Activated effector memory CD4-positive, alpha-beta T cell treated with anti-CD3 and anti-CD28 coated beads, Interleukin-2, amount 50 U/mL, for 16 hours (primary cell): ENCODE results near the gene AGPAT2.

ENCODE experiments used
- DNase-seq: peaks from one replicate; pipeline ENCODE4 v3.0.0-alpha.2; 2020

AGPAT2 gene

DNA sequence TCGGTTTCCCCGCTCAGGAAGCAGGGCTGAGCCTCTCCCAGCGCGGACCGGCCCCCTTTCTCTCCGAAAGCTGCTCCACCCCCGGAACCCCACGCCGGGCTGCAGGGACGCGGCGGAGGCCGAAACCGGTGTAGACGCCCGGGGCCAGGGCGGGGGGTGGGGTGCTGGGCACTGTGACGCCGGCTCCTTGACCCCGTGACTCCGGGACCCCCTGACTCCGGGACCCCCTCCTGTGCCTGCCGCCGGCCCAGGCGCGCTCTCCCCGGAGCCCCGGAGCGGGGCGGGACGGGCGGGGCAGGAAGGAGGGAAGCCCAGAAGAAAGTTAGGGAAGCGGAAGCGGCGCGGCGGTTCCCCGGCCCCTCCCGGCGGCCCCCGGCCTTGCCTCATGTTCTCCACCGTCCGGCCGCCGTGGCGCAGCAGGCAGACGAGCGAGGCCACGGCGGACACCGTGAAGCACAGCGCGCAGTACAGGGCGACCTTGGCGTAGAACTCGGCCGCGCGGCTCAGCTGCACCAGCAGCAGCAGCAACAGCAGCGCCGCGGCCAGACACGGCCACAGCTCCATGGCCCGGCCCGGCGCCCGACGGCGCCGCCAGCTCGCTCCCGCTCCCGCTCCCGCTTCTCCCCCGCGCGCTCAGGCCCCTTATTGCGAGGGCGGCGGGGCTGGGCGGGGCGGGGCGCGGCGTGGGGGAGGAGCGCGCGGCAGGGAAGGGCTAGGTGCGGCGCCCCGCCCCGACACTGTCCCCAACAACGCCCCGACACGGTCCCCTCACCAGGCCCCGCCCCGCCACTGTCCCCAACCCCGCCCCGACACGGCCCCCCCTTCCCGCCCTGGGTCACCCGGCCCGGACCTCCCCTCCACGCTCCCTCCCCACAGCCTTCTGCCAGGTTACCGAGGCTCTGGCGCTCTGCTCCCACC lies at the start of gene AGPAT2:
Gene AGPAT2 (minus strand): TSS at position 664 of the 918 bp plus-strand sequence. CDS start 100 bp downstream, at position 564.
- DNase-seq: peak; percentile 85

DNA sequence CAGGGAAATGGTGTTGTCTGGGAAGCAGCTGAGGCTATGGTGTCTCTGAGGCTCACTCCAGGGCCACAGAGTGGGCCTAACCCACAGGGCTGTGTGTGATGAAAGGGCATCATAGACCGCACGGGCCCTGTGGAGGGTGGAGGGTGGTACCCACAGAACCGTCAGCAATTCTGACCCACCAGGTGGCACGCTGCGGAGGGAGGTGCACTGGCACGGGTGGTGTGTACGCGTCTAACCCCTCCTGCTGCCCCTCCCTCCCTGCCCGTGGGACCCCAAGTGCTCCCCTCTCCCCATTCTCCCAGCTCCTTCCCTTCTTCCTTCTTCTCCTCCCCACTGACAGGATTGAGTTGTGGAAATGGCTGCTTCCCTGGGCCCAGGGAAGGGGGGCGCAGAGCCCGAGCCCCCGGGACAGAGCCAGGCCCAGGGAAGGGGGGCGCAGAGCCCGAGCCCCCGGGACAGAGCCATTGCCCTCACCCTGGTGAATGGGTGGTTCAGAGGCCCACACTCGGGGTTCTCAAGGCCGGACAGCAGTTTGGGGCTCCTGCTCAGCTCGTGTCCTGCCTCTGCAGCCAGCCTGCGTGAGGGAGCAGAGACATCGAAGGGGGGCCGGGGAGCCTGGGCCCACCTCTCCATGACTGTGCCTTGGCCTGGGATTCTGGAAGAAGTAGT lies 48.7 kb upstream of the AGPAT2 start:
- DNase-seq: no peak

DNA sequence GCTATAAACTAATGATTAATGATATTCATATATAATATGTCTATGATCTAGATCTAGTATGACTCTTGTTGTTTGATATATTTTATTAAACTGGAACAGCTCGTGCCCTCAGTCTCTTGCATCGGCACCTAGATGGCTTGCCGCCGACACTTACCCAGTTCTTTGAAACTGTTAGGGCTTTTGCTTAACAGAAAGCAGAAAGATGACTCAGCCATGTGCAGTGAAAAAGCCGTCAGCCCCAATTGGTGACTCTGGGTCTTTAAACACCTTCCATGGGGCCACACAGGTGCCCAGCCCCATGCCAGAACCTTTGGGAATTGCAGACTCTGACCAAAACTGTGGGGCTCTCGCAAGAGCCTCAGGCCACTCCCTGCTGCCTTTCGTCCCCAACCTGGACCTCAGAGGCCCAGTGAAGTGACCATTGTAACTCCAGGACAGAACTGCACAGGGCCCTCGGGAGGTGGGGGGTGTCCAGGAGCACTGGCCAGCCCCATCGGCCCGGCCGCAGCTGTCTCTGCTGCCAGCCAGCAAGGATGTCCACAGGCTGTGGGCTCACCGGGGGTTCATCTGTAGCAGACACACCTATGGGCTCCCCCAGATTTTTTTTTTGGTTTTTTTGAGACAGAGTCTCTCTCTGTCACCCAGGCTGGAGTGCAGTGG lies 47.7 kb upstream of the AGPAT2 start:
- DNase-seq: no peak

DNA sequence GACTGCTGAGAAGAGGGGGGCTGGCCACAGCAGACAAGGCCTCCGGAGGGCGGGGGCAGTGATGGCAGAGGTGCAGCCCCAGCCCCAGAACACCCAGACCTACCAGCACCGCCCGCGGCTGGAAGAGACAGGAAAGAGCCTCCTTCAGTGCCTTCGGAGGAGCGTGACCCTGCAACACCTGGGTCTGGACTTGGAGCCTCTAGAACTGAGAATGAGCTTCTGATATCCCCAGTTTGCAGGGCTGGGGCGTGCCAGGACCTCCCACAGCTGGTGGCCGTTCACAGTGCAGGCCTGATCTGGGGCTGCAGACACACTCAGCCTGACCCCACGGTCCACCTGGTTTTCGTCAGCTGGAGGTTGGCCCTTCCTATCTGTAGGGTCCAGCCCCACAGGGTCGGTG lies 46.4 kb upstream of the AGPAT2 start:
- DNase-seq: no peak

DNA sequence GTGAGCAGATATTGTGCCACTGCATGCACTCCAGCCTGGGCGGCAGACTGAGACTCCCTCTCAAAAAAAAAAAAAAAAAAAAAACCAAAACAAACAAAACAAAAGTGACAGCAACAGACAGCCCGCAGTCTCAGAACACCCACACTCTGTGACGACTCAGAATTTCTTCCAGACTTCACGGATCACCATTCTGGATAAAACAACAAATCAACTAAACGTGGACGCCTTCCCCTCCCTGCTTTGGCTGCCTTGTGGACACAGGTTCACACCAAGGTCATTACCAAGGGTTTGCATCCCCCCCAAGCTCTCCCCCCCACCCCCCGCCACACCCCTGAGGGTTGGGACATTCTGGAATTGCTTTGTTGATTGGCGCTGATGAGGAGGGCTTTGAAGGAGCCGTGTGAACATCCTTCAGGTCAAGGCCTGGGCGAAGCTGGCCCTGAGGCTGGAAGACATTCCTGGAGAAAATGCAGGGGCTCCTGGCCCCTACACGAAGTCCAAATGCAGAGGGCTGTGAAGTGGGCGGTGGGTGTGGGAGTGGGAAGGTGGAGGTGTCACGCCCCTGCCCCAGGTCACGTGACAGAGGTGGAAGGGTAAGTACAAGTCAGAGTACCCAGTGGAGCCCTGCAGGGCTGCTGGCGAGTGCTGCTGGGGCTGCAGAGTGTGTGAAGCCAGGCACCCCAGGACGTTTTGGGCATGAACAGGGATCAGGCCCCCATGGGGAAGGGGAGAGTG lies 45.4 kb upstream of the AGPAT2 start:
- no peak for DNase-seq

DNA sequence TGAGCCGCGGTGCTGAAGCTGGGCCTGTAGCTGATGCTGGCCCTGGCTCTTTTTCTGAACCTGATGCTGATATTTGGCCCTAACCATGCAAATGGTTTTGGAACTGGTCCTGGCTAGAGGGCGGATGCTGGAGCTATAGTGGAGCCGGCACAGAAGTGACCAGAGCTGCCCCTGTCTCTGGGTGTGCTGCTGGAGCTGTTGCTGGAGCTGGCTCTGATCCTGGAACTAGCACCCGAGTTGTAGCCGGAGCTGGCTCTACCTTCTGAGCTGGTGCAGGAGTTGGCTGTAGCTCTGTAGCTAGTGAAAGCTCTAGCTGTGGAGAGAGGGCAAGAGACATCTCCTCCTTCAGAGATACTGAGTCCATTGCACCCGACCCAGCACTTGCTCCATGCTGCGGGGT lies 42.7 kb upstream of the AGPAT2 start:
- DNase-seq: no peak

DNA sequence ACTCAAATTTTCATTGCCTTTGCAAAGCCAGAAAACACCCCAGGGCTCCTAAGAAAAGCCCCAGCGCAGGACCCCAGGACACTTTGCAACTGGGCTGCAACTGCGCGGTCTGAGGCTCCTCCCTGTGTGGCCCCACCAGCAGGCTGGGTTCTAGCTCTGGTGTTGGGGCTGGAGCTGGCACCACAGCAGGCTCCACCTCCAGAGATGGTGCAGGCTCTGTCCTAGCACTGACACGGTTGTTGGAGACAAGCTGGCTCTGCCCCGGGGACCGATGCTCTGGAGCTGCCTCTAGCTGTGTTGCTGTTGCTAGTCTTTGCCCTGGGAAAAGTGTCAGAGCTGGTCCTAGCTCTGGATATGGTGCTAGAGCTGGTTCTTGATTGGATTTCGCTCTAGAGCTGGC lies 41.9 kb upstream of the AGPAT2 start:
- no peak for DNase-seq

DNA sequence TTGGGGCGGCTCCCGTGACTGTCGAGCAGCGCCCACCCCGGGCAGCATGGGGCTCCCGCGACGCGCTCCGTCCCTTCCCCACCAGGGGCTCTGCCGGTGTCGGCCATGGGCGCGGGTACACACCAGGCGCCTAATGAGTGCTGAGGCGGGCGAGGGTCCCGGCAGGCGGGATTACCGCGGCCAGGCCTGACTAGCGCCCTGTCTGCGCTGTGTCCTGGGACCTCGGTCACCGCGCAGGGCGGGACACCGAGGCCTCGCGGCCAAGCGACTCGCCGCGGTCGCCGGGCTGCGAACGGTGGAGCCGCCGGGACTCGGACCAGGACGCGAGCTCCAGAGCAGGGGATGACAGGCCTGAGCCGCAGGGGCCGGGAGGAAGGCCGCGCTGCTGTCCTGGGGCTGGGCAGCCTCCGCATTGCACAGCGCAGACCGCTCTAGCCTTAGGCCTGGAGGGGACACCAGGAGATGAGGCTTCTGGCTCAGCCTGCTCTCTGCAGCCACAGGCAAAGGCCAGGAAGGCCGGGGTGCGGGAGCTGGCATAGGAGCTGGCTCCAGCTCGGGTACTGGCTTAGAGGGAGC lies 41.4 kb upstream of the AGPAT2 start:
- DNase-seq: no peak

DNA sequence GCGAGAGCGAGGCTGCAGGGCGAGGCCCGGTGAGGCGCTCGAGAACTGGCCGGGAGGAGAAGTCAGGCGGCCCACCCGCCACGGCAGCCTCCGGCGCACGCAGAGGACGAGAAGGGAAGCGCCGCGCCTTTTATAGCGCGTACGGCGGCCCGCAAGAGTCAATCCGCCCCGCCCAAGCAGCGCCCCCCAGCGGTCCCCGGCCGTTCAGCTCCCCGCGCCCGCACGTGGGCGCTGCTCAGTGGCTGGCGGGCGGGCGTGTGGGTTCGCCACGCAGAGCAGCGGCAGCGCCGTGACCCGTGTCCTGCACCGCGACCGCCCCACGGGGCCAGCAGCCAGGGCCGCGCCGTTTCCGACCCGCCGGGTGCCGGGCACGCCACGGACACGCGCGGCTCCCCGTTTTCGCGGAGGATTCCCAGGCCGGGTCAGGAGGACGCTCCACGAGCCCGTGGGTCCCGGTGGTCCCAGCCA lies 40.9 kb upstream of the AGPAT2 start:
- peak; percentile 97 for DNase-seq

DNA sequence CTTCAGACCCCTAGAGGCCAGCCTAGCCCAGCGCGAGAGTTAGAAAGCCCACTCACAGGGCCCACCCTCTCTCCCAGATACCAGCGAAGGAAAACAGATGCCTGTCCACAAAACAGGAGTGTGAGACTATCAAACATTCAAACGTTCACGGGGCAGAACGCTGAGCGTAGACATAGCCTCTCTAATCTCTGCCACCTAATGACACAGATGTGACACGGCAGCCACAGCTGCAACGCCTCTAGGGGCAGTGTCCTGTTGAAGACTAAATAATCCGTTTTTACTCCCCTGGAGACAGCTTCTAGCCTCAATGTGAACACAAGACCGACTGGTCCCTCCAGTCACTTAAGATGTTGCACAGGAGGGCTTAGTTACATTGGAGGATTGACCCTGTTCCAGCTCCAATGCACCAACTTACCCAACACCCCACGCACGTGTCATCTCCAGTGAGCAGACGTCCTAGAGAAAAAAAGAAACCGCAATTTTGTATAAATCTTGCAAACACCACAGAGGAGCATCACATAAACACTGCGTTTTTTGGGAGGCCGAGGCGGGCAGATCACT lies 39.5 kb upstream of the AGPAT2 start:
- DNase-seq: peak; percentile 82

DNA sequence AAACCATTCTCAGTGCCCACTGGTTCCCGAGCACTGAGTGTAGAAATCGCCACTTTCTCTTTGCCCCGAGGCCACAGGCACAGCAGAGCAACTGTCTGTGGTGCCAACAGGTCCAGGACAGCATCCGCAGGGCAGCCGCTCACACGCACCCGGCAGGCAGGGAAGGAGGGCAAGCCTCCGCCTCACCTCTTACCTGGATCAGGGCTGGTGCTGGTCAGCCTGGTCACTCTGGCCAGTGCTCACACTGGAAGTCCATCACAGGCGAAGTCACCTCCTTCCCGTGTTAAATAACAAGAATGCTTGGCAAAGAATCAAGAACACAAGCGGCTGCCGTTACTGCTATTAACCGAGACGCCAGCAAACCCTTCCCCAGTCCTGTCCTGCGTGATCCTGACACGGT lies 38.9 kb upstream of the AGPAT2 start:
- no peak for DNase-seq

DNA sequence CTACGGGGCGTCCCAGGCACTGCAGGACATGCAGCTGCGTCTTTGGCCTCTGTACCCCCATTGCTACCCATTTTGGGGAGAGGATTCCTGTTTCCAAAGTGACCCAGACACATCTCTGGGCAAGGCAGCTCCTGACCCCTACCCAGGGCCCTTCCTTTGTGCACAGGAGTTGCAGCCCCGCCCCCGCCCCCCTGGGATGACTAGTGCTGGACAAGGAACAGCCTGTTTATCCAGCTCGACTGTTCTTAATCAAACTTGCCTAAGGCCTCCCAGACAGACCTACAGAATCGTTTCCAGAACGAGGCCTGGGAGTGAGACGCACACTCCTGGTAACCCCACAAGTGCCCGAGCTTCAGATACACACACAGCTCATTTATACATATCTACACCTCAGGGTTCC lies 38.4 kb upstream of the AGPAT2 start:
- no peak for DNase-seq

DNA sequence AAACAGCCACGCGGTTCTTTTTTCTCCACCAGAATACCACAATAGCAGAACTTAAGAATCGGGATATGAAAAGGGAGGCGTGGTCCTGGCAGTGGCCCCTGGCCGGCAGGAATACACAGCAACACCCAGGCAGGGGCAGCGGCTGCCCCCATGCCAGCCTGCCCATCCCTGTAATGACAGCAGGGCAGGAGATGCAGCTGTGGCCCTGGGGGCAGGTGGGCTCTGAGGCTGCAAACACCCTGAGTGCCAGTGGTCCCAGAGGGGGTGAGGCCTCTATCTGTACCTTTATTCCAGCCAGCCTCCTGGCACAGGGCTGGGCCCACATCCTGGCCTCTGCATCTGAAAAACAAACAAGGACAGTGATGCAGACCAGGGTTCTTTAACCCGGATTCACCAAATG lies 37.5 kb upstream of the AGPAT2 start:
- DNase-seq: no peak

DNA sequence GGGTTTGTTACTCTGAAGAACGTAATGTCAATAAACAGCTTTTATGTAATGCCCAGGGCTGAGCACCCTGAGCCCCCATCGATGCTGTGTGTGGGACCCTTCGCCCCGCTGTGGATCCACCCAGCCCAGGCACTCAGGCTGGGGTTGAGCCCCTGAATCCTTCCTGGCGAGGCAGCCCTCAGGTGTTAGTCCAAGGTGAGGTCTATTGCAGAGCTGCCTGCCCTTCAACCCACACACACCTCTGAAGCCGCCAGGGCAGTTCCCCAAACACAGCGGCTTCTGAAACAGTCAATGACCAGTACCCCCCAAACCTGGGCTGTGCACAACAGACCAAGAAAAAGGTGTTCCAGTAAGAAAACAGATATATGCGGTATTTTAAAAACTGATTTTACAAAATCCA lies 36.7 kb upstream of the AGPAT2 start:
- no peak for DNase-seq

DNA sequence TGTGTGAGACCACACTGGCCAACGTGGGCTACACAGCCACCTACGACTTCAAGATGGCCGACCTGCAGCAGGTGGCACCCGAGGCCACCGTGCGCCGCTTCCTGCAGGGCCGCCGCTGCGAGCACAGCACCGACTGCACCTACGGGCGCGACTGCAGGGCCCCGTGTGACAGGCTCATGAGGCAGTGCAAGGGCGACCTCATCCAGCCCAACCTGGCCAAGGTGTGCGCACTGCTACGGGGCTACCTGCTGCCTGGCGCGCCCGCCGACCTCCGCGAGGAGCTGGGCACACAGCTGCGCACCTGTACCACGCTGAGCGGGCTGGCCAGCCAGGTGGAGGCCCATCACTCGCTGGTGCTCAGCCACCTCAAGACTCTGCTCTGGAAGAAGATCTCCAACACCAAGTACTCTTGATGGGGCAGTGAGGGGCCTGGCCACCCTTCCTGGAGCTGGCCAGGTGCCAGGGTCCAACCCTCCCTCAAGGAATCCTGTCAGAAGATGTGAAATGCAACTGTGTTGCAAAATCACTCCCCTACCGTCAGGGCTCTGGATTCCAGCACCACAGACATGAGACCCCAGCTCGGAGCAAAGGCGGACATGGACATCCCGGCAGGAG lies 36.2 kb upstream of the AGPAT2 start:
- no peak for DNase-seq

DNA sequence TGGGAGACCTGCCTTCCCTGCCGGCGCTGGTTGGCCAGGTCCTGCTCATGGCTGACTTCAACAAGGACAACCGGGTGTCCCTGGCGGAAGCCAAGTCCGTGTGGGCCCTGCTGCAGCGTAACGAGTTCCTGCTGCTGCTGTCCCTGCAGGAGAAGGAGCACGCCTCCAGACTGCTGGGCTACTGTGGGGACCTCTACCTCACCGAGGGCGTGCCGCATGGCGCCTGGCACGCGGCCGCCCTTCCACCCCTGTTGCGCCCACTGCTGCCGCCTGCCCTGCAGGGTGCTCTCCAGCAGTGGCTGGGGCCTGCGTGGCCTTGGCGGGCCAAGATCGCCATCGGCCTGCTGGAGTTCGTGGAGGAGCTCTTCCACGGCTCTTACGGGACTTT lies 35.7 kb upstream of the AGPAT2 start:
- no peak for DNase-seq

DNA sequence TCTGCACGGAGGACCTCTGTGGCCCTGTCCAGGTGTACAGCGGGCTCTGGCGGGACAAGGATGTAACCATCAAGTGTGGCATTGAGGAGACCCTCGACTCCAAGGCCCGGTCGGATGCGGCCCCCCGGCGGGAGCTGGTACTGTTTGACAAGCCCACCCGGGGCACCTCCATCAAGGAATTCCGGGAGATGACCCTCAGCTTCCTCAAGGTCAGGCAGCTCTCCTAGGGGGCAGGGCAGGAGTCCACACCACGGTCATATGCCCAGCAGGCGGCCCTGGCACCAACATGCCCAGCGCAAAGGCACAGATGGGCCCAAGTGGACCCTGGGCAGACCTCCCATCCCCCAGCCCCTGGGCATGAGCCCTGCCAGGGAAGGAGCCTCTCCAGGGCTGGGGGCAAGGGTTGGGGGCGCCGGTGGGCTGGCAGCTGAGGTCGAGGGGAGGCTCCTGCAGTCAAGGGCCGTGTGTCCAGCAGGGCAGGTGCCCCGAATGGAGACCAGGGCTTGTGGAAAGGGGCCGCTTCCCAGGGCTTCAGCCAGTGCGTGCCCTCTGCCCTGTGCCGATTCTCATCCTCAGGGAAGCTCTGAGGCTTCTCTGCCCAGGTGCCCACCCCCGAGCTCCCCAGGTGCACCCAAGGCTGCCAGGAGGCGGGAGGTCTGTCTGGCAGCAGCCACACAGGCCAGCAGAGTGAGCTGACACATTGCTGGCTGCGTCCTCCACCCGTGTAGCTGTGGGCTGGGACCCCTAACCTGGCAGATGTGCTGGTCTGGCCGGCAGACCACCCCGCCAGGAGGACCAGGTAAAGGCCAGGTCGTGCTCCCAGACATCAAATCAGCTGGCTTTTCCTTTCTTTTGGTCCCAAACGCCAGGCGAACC lies 35.1 kb upstream of the AGPAT2 start:
- no peak for DNase-seq

DNA sequence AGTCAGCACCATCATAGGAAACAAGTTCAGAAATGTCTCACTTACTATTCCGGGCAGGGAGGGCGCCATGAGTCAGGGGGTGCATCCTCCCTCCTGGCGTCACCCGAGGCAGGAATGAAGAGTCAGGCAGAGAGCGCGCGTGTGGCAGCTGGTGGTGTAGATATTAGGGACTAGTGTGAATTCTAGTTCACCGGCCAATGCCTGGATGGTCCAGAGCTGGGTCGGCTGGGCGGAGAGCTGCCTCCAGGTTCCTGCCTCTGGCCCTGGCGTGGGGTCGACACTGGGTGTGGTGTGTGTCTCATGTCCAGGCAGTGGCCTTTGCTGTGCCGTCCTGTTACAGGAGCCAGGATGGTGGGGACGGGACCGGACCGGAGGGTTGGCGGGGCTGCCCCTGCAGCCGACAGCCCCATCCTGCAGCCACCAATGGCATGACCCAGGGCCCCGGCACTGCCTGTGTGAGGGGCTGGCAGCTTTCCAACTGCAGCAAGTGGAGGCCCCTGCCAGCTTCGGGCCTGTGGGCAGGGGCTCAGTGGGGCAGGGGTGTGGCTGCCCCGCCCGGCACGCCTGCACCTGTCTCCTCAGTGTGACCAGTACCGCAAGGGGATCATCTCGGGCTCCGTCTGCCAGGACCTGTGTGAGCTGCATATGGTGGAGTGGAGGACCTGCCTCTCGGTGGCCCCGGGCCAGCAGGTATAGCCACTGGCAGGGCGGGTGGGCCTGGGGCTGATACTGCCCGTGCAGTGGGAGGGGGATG lies 34.3 kb upstream of the AGPAT2 start:
- DNase-seq: no peak

DNA sequence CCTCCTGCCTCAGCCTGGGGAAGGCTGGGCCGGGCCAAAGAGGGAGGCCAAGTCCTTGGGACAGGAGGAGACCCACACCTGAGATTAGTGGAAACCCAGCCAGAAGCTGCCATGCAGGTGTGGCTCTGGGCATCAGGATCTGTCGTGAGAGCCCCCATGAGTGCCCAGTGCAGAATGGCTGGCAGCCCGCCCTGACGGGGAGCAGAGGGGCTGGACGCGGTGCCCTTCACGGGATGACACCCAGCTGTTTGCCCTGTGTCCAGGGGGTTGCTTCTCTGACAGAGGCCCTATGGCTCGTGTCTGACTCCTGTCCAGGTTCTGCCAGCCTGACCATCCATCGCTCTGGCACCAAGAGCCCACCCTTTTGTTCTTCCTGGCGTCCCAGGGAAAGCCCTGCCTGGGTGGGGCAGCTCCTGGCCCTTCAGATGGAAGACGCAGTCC lies 33.7 kb upstream of the AGPAT2 start:
- no peak for DNase-seq
